Measurements from ENCODE around the gene CEP19.
A peak's percentile ranks its signal among the peaks of the same experiment; 100 is the strongest.
"Not testable (repeated sequence)": the region's sequence is repeated elsewhere in the genome, so short reads cannot be mapped to it uniquely, and the experiment has no call there.

CEP19 gene, protein sequence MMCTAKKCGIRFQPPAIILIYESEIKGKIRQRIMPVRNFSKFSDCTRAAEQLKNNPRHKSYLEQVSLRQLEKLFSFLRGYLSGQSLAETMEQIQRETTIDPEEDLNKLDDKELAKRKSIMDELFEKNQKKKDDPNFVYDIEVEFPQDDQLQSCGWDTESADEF

DNA sequence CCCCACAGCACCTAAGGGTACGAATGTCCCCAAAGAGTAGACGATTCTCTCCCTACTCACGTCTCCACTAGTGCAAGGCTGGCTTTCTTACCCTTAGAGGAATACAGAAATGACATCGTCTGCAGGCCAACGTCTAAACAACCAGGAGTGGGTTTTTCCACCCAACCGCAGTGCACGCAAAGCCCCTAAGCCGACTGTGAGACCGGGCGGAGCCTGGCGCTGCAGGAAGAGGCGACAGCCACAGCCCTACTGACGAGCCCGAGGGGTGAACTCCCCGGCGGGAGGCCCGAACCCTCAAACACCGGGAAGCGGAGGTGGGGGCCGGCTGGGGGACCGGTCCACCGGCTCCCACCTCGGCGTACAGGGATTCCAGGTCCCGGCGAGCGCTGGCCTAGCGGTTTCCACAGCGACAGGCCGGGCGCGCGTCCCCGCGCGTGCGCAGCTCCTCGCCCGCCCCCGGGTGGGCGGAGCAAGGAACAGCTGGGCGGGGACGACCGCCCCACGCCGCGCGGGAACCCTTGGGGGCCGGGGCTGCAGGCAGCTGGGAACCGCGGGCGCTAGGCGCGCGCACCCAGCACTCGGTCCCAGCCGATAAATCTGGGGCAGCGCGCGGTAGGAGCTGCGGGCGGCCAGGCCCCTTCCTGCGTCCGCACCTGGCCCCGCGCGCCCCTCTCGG, at the start of gene CEP19, which contains the start of gene PIGX:
Gene CEP19 (minus strand): TSS at position 413 of the 676 bp plus-strand sequence. CDS start 3,593 bp downstream, outside the sequence.
Gene PIGX (plus strand): TSS at position 540 of the 676 bp plus-strand sequence.
- no peaks in the 10 kb centered on the region for H3K36me3 ChIP-seq (ENCODE audit: control insufficient read depth, low read depth, low read length)
- no peaks in the 10 kb centered on the region for H3K4me1 ChIP-seq (ENCODE audit: control insufficient read depth, low read depth, low read length)
- H3K27me3 ChIP-seq (ENCODE audit: control insufficient read depth, insufficient read depth, low read length) = peaks cover 12% of the 10 kb centered on the region
- H3K27ac ChIP-seq (ENCODE audit: low read length) = no peak within 1 kb of the TSS
- H3K4me3 ChIP-seq (ENCODE audit: low read length) = peak within 1 kb of the TSS; percentile 87
- H3K9ac ChIP-seq (ENCODE audit: low read length) = peak within 1 kb of the TSS; percentile 52
- H3K9me3 ChIP-seq (ENCODE audit: control insufficient read depth, low read depth, low read length) = no peaks in the 10 kb centered on the region

GRCh38 chr3:196757876-196758739, 46.1 kb upstream of the CEP19 start:
- Histone ChIP-seq H3K9ac (ENCODE audit: low read length) (no peak overlapping the region), H3K4me3 (ENCODE audit: low read length) (no peak overlapping the region), H3K27ac (ENCODE audit: low read length) (no peak overlapping the region), H3K36me3 (ENCODE audit: control insufficient read depth, low read depth, low read length) (peaks cover 3% of the 10 kb centered on the region), H3K9me3 (ENCODE audit: control insufficient read depth, low read depth, low read length) (peaks cover 7% of the 10 kb centered on the region), H3K27me3 (ENCODE audit: control insufficient read depth, insufficient read depth, low read length) (no peaks in the 10 kb centered on the region), H3K4me1 (ENCODE audit: control insufficient read depth, low read depth, low read length) (no peaks in the 10 kb centered on the region)

DNA sequence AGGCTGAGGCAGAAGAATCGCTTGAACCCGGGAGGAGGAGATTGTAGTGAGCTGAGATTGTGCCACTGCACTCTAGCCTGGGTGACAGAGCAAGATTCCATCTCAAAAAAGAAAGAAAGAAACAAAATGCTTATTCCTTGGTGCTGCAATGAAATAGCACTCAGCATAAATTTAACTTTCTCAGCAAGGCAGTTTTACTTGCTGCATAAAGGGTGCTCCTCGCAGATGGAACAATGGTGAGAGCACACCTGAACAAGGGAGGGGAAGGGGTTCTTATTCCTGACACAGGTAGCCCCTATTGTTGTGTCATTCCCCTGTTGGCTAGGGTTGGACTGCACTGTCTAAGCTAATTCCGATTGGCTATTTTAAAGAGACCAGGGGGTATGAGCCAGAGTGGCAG, 44.7 kb upstream of the CEP19 start:
- Histone ChIP-seq H3K27ac (ENCODE audit: low read length) (no peak overlapping the region), H3K9ac (ENCODE audit: low read length) (no peak overlapping the region), H3K9me3 (ENCODE audit: control insufficient read depth, low read depth, low read length) (peaks cover 7% of the 10 kb centered on the region), H3K4me3 (ENCODE audit: low read length) (no peak overlapping the region), H3K4me1 (ENCODE audit: control insufficient read depth, low read depth, low read length) (no peaks in the 10 kb centered on the region), H3K36me3 (ENCODE audit: control insufficient read depth, low read depth, low read length) (peaks cover 3% of the 10 kb centered on the region), H3K27me3 (ENCODE audit: control insufficient read depth, insufficient read depth, low read length) (no peaks in the 10 kb centered on the region)

DNA sequence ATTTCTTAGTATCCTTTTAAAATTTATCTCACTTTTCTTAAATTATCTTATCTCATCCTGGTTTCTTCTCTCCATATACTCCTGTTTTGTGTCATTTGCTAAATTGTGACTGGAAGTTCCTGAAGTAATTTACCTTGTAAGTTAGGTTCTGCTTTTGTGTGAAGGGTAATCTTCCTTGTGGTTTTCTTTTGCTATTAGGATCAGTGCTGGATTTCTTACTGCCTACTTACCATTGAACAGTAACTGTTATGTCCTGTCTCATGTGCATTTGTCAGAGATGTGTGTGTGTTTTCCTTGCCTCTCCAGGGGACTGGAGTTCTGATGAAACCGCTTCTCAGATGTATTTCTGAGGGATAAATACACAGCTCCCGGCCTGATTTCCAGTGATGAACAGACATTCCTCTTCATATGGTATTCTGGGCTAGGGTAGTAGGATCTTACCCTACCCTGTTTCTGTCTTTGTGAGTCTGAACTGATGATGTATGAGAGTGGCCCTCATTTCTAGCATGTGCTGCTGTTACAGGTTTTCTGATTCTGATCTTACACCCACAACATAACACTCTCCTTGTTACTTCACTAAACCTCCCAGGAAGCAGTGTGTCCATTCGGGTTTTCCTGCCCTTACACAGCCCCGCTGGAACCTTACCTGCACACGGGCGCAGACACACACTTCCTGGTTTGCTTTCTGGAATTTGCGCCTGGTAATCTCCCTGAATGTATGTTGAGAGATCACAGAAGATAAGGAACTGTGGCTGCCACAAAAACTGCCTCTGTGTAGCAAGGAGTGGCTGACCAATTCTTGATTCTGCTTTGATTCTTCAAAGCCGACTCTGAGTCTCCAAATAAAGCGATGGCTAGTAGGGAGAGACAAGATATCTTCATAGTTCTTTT, 42.3 kb upstream of the CEP19 start:
- no peak overlapping the region for H3K27ac ChIP-seq (ENCODE audit: low read length)
- no peaks in the 10 kb centered on the region for H3K4me1 ChIP-seq (ENCODE audit: control insufficient read depth, low read depth, low read length)
- H3K9ac ChIP-seq (ENCODE audit: low read length) = no peak overlapping the region
- no peak overlapping the region for H3K4me3 ChIP-seq (ENCODE audit: low read length)
- H3K27me3 ChIP-seq (ENCODE audit: control insufficient read depth, insufficient read depth, low read length) = no peaks in the 10 kb centered on the region
- H3K9me3 ChIP-seq (ENCODE audit: control insufficient read depth, low read depth, low read length) = peaks cover 7% of the 10 kb centered on the region
- H3K36me3 ChIP-seq (ENCODE audit: control insufficient read depth, low read depth, low read length) = peaks cover 3% of the 10 kb centered on the region

- Histone ChIP-seq H3K36me3 (ENCODE audit: control insufficient read depth, low read depth, low read length) (peaks cover 3% of the 10 kb centered on the region), H3K9me3 (ENCODE audit: control insufficient read depth, low read depth, low read length) (peaks cover 7% of the 10 kb centered on the region), H3K9ac (ENCODE audit: low read length) (no peak overlapping the region), H3K4me1 (ENCODE audit: control insufficient read depth, low read depth, low read length) (no peaks in the 10 kb centered on the region), H3K4me3 (ENCODE audit: low read length) (no peak overlapping the region), H3K27ac (ENCODE audit: low read length) (no peak overlapping the region), H3K27me3 (ENCODE audit: control insufficient read depth, insufficient read depth, low read length) (no peaks in the 10 kb centered on the region)
These were observed 41.2 kb upstream of the CEP19 start for GRCh38 chr3:196753201-196753600.

GRCh38 chr3:196749125-196749524, 37.1 kb upstream of the CEP19 start:
- H3K4me1 ChIP-seq (ENCODE audit: control insufficient read depth, low read depth, low read length) = peaks cover 9% of the 10 kb centered on the region
- no peaks in the 10 kb centered on the region for H3K27me3 ChIP-seq (ENCODE audit: control insufficient read depth, insufficient read depth, low read length)
- no peaks in the 10 kb centered on the region for H3K9me3 ChIP-seq (ENCODE audit: control insufficient read depth, low read depth, low read length)
- H3K9ac ChIP-seq (ENCODE audit: low read length) = no peak overlapping the region
- H3K4me3 ChIP-seq (ENCODE audit: low read length) = no peak overlapping the region
- H3K36me3 ChIP-seq (ENCODE audit: control insufficient read depth, low read depth, low read length) = peaks cover under 1% of the 10 kb centered on the region
- H3K27ac ChIP-seq (ENCODE audit: low read length) = no peak overlapping the region

DNA sequence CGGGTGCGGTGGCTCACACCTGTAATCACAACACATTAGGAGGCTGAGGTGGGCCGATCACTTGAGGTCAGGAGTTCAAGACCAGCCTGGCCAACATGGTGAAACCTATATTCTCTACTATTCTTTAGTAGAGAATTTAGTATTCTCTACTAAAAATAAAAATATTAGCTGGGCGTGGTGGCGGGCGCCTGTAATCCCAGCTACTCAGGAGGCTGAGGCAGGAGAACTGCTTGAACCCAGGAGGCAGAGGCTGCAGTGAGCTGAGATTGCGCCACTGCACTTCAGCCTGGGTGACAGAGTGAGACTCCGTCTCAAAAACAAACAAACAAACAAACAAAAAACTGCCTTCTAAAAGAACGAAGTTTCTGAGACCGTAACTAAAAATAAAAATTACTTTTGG, 31.5 kb upstream of the CEP19 start:
- H3K27me3 ChIP-seq (ENCODE audit: control insufficient read depth, insufficient read depth, low read length); H3K9ac ChIP-seq (ENCODE audit: low read length); H3K36me3 ChIP-seq (ENCODE audit: control insufficient read depth, low read depth, low read length); H3K27ac ChIP-seq (ENCODE audit: low read length); H3K4me3 ChIP-seq (ENCODE audit: low read length); H3K9me3 ChIP-seq (ENCODE audit: control insufficient read depth, low read depth, low read length): not testable (repeated sequence)
- peaks cover 16% of the 10 kb centered on the region for H3K4me1 ChIP-seq (ENCODE audit: control insufficient read depth, low read depth, low read length)

DNA sequence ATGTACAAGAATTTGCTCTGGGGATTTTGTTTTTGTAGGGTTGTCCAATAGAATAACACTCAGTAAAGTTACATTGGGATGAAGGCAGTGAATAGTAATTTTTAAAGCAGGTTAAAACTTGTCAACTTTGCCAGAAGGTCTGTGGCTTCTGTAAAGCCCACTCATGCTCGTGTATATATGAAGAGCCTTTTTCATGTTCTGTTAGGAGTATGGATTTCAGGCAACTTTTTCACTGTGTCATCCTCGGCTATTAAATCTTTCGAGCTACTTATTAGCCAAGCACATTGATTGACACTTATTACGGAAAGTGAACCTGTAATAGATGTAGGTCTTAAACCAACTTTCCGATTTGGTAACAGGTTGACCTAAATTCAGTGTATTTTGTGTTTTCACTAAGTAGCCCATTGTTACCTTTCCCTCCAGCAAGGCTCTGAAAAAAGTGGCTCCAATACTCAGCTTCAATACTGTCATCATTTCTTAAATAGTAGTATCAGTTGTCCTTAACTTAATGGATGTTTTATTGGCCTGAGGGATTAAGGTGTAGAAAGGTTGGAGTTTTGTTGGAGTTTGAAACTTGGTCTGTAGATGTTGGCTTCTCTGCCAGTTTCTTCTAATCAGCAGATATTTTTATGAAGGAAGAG, 29.3 kb upstream of the CEP19 start:
- no peaks in the 10 kb centered on the region for H3K36me3 ChIP-seq (ENCODE audit: control insufficient read depth, low read depth, low read length)
- H3K9me3 ChIP-seq (ENCODE audit: control insufficient read depth, low read depth, low read length) = no peaks in the 10 kb centered on the region
- H3K27me3 ChIP-seq (ENCODE audit: control insufficient read depth, insufficient read depth, low read length) = no peaks in the 10 kb centered on the region
- peak overlapping the region; percentile 94 for H3K9ac ChIP-seq (ENCODE audit: low read length)
- no peak overlapping the region for H3K27ac ChIP-seq (ENCODE audit: low read length)
- peaks cover 10% of the 10 kb centered on the region for H3K4me1 ChIP-seq (ENCODE audit: control insufficient read depth, low read depth, low read length)
- peak overlapping the region; percentile 92 for H3K4me3 ChIP-seq (ENCODE audit: low read length)

GRCh38 chr3:196740481-196741248, 28.6 kb upstream of the CEP19 start:
- Histone ChIP-seq H3K9ac (ENCODE audit: low read length) (peak overlapping the region; percentile 94), H3K4me1 (ENCODE audit: control insufficient read depth, low read depth, low read length) (peaks cover 10% of the 10 kb centered on the region), H3K36me3 (ENCODE audit: control insufficient read depth, low read depth, low read length) (no peaks in the 10 kb centered on the region), H3K27ac (ENCODE audit: low read length) (peak overlapping the region; percentile 84), H3K27me3 (ENCODE audit: control insufficient read depth, insufficient read depth, low read length) (no peaks in the 10 kb centered on the region), H3K9me3 (ENCODE audit: control insufficient read depth, low read depth, low read length) (no peaks in the 10 kb centered on the region), H3K4me3 (ENCODE audit: low read length) (peak overlapping the region; percentile 92)

All from iPS-18a (cell line).